22Rv1 (cell line): ENCODE results near the gene MS4A1.

Source experiments
- ZFX ChIP-seq: fragments of 450-650 bp; IDR thresholded peaks from 2 replicates; pipeline ENCODE4 v1.6.1; 2017; ENCODE audit warnings: antibody characterized with exemption, borderline replicate concordance
- TF ChIP-seq, protein P1 (sequence below): fragments of 450-650 bp; IDR thresholded peaks from 2 replicates; pipeline ENCODE4 v1.5.1; 2017; ENCODE audit warnings: mild to moderate bottlenecking

DNA sequence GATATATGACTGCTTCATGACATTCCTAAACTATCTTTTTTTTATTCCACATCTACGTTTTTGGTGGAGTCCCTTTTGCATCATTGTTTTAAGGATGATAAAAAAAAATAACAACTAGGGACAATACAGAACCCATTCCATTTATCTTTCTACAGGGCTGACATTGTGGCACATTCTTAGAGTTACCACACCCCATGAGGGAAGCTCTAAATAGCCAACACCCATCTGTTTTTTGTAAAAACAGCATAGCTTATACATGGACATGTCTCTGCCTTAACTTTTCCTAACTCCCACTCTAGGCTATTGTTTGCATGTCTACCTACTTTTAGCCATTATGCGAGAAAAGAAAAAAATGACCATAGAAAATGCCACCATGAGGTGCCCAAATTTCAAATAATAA is 13.2 kb downstream of the MS4A1 start:
- TF ChIP-seq, protein P1, sequence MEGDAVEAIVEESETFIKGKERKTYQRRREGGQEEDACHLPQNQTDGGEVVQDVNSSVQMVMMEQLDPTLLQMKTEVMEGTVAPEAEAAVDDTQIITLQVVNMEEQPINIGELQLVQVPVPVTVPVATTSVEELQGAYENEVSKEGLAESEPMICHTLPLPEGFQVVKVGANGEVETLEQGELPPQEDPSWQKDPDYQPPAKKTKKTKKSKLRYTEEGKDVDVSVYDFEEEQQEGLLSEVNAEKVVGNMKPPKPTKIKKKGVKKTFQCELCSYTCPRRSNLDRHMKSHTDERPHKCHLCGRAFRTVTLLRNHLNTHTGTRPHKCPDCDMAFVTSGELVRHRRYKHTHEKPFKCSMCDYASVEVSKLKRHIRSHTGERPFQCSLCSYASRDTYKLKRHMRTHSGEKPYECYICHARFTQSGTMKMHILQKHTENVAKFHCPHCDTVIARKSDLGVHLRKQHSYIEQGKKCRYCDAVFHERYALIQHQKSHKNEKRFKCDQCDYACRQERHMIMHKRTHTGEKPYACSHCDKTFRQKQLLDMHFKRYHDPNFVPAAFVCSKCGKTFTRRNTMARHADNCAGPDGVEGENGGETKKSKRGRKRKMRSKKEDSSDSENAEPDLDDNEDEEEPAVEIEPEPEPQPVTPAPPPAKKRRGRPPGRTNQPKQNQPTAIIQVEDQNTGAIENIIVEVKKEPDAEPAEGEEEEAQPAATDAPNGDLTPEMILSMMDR, result no peak
- TF ChIP-seq ZFX, result no peak
